Mucosa of rectum (tissue), 2 donors: Measurements from ENCODE around the gene MARK4.

Experiments used
- H3K27ac ChIP-seq, 2 donors: one replicate each; pipeline ENCODE4 v1.7.0; 2013; ENCODE audit warnings: inconsistent platforms in 2 of 2, low read depth in 2 of 2, low read length in 2 of 2
- H3K27me3 ChIP-seq, 2 donors: one replicate each; pipeline ENCODE4 v1.7.0; 2013; ENCODE audit warnings: low read length in 2 of 2; ENCODE audit not compliant: control insufficient read depth in 2 of 2, insufficient read depth in 2 of 2
- H3K36me3 ChIP-seq, 2 donors: one replicate each; pipeline ENCODE4 v1.7.0; 2013; ENCODE audit warnings: low read length in 2 of 2; ENCODE audit not compliant: control insufficient read depth in 2 of 2, insufficient read depth in 2 of 2
- H3K4me1 ChIP-seq, 2 donors: one replicate each; pipeline ENCODE4 v1.7.0; 2013; ENCODE audit warnings: low read length in 2 of 2, mild to moderate bottlenecking in 1 of 2; ENCODE audit not compliant: control insufficient read depth in 2 of 2, insufficient read depth in 2 of 2
- H3K4me3 ChIP-seq, 2 donors: one replicate each; pipeline ENCODE4 v1.7.0; 2013; ENCODE audit warnings: low read length in 2 of 2
- H3K9ac ChIP-seq, 2 donors: one replicate each; pipeline ENCODE4 v1.7.0; 2013; ENCODE audit warnings: low read length in 2 of 2, low read depth in 1 of 2, mild to moderate bottlenecking in 1 of 2
- H3K9me3 ChIP-seq, 2 donors: one replicate each; pipeline ENCODE4 v1.7.0; 2013; ENCODE audit warnings: low read length in 2 of 2; ENCODE audit not compliant: control insufficient read depth in 2 of 2
- donor health status: healthy.
- donor health status: Normal muscosa, but diverticular disease.

MARK4 gene

DNA sequence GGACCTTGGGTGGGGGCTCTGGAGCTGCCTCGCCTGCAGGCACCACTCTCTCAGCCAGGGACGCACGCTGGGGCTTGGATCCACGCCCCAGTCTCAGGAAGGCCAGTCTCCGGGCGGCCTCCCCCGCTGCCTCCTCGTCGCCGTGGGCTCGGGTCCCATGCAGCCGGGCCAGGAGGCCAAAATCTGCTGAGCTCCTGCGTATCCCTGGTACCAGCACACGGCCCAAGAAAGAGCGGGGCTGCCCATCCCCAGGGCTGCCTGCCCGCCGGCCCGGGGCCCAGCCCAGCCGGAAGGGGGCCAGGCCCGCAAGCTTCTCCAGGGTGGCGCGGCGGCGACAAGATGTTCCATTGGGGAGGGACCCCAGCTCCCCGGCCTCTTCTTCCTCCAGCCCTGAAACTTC, 12.5 kb upstream of the MARK4 start:
- no peak overlapping the region for H3K9ac ChIP-seq
- no peaks in the 10 kb centered on the region for H3K9me3 ChIP-seq
- H3K27me3 ChIP-seq = peaks cover 10 to 12% of the 10 kb centered on the region in 2 donors
- H3K36me3 ChIP-seq = no peaks in the 10 kb centered on the region
- no peaks in the 10 kb centered on the region for H3K4me1 ChIP-seq
- H3K4me3 ChIP-seq = no peak overlapping the region
- no peak overlapping the region for H3K27ac ChIP-seq

DNA sequence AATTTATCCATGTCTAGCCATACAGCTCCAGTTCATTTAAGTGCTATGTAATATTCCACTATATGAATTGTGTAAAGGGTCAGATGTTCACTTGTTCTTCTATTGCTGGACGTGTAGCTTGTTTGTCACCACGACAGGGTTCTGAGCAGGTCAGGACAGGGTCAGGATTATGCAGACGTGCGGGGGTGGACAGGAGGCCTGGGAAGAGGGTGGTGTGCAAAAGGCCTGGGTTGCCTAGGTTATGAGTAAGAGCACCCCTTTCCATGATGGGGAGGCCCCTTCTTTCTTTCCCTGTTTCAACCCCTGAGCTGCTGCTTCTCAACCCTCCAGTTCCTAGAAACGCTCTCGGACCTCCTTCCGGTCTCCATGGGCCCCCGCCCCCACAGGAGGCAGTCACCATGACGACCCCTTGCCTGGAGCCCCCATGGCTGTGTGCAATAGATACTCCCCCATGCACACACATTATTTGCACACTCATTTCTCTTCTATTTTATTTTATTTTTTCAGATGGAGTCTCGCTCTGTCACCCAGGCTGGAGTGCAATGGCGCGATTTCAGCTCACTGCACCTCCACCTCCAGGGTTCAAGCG, 7.8 kb upstream of the MARK4 start:
- Histone ChIP-seq H3K36me3 (no peaks in the 10 kb centered on the region), H3K27me3 (no peaks in the 10 kb centered on the region), H3K4me3 (no peak overlapping the region), H3K27ac (no peak overlapping the region), H3K4me1 (no peaks in the 10 kb centered on the region), H3K9me3 (no peaks in the 10 kb centered on the region), H3K9ac (no peak overlapping the region)

DNA sequence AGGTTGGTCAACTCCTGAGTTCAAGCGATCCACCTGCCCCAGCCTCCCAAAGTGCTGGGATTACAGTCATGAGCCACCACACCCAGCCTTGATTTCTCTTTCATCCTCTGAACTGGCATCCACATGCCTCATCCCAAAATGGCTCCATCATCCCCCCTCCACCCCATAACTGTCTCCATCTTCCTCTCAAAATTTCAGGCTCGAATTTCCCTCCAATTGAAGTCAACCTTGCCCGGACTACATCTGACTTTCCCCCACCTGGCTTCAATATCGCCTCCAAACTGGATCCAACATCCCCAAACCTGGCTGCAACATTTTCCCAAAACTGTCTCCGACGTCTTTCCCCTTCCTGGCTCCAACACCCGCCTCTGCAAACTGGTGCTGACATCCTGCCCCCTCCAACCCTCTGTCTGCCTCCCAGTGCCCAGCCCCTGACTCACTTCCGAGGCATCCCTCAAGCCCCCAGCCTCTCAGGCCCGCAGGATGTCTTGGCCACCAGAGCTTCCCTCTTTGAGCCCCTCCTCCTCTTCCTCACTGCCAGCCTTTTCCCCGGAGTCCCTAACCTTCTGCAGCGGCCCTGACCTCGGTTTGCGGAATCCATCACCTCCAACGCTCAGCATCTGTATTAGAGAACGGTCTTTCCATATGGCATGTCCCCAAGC, 6.8 kb upstream of the MARK4 start:
- Histone ChIP-seq H3K9ac (no peak overlapping the region), H3K4me3 (no peak overlapping the region), H3K4me1 (no peaks in the 10 kb centered on the region), H3K9me3 (no peaks in the 10 kb centered on the region), H3K27ac (no peak overlapping the region), H3K36me3 (no peaks in the 10 kb centered on the region), H3K27me3 (no peaks in the 10 kb centered on the region)

DNA sequence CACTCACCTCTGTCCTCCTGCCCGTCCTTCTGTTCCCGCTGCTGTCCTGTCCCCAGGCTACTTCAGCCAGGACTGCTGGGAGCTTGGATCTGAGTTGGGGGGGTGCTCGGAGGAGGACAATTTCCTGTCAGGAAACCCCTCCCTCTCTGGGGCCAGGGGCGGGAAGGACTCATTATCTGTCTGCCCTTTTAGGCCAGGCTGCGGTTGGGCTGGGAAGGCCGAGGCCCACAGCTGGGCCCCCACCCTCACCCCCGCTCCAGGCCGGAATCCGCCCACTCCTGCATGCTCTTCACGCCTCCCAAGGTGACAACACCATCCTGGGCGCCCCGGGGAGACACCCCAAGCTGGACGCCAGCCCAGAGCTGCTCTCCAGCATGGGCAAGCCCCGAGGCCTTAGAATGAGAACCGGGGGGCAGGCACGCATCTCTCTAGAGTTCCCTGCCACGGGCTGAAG, 5.7 kb upstream of the MARK4 start, which contains the start of gene EXOC3L2:
Gene EXOC3L2 (minus strand): TSS at position 74 of the 454 bp plus-strand sequence. CDS start 6,362 bp downstream, outside the sequence.
- Histone ChIP-seq H3K4me1 (peaks cover 2% of the 10 kb centered on the region in 2 donors), H3K9me3 (no peaks in the 10 kb centered on the region), H3K27me3 (no peaks in the 10 kb centered on the region), H3K27ac (no peak within 1 kb of the TSS), H3K36me3 (no peaks in the 10 kb centered on the region), H3K9ac (no peak within 1 kb of the TSS), H3K4me3 (no peak within 1 kb of the TSS)

DNA sequence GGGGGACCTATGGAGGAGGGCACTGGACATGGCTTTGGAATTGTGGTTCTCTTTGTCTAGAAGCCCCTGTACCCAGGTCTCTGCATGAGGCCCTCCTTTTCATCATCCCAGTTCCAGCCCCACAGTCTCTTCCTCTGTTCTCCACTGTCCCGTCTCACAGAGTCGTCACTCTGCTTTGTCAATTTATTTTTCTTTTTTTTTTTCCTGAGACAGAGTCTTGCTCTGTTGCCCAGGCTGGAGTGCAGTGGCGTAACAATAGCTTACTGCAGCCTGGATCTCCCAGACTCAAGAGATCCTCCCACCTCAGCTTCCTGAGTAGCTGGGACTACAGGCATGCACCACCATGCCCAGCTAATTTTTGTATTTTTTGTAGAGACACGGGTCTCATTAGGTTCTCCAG, 5.2 kb upstream of the MARK4 start:
- Histone ChIP-seq H3K4me3 (no peak overlapping the region), H3K4me1 (peaks cover 6 to 7% of the 10 kb centered on the region in 2 donors), H3K9me3 (no peaks in the 10 kb centered on the region), H3K27me3 (no peaks in the 10 kb centered on the region), H3K9ac (no peak overlapping the region), H3K27ac (no peak overlapping the region), H3K36me3 (no peaks in the 10 kb centered on the region)

DNA sequence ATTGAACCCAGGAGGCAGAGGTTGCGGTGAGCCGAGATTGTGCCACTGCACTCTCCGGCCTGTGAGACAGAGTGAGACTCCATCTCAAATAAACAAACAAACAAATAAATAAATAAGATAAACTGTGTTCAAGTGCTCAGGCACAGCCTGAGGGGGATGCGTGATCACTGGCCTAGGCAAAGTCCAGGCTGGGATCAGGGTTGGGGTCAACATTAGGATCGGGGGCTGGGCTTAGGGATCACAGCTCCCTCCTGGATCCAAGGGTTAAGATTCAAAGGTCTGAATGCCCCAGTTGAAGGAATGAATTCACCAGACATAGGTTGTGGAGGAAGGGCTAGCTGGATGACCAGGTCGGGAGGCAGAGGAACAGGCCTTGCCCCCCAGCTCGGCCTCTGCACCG, 3.9 kb upstream of the MARK4 start:
- Histone ChIP-seq H3K9ac (no peak overlapping the region), H3K36me3 (no peaks in the 10 kb centered on the region), H3K4me3 (no peak overlapping the region), H3K9me3 (no peaks in the 10 kb centered on the region), H3K4me1 (peaks cover 7 to 8% of the 10 kb centered on the region in 2 donors), H3K27ac (no peak overlapping the region), H3K27me3 (no peaks in the 10 kb centered on the region)

DNA sequence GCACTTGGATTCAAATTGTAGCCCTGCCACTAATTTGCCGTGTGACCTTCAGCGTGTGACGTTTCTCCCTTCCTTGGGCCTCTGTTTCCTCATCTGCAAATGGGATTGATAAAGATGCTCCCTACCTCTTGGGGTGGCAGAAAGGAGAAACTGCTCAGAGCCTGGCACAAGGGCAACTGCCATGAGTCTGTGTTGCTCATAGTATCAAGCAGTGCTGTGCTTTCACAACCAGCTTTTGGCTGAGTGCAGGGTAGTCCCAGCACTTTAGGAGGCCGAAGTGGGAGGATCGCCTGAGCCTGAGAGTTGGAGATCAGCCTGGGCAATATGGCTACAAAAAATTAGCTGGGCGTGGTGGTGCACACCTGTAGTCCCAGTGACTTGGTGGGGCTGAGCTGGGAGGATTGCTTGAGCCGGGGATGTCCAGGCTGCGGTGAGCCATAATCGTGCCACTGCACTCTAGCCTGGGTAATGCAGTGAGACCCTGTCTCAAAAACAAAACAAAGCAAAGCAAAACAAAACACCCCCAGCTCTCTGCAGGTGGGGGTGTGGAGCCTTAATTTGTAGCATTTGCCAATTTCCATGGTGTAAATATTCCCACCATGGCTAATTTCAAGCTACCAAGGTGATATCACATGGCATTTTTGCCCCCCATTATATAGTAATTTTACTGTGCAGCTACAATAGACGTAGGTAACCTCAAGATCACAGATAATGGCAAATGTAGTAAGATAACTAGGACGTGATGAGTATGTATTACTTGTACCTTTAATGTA, 1.6 kb upstream of the MARK4 start:
- no peak overlapping the region for H3K9ac ChIP-seq
- no peak overlapping the region for H3K27ac ChIP-seq
- H3K9me3 ChIP-seq = no peaks in the 10 kb centered on the region
- peaks cover 7 to 18% of the 10 kb centered on the region in 2 donors for H3K4me1 ChIP-seq
- H3K27me3 ChIP-seq = no peaks in the 10 kb centered on the region
- no peaks in the 10 kb centered on the region for H3K36me3 ChIP-seq
- no peak overlapping the region for H3K4me3 ChIP-seq

DNA sequence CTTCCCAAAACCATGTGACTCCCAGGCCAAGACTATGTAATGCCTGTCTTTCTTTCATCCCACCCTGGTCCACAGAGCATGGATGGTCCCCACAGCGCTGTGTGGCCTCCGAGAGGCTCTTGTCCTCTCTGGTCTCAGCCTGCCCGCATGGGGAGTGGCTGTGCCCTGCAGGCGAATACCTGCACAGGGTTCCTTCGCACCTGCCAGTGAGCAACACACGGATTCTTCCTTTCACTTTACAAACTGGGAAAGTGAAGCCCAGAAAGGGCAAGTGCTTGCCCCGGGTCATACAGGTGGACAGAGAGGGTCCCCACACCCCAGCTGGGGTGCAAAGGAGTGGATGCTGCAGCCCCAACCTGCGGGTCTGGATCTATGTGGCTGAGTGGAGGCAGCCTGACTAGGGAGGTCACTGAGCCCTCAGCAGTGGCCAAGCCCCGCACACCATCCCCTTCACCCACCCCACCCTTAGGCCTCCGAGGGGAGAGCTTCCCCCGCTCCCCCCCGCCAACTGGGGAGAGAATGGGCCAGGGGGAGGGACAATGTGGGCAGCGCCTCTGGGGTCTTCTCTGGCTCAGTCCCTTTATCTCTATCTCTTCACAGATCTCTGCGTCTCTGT, 747 bp upstream of the MARK4 start:
- H3K9ac ChIP-seq = peak overlapping the region; percentile 58 to 68
- no peaks in the 10 kb centered on the region for H3K27me3 ChIP-seq
- no peaks in the 10 kb centered on the region for H3K9me3 ChIP-seq
- H3K36me3 ChIP-seq = no peaks in the 10 kb centered on the region
- H3K27ac ChIP-seq = no peak overlapping the region
- peak overlapping the region; percentile 76 to 88 for H3K4me3 ChIP-seq
- peaks cover 7 to 18% of the 10 kb centered on the region in 2 donors for H3K4me1 ChIP-seq

DNA sequence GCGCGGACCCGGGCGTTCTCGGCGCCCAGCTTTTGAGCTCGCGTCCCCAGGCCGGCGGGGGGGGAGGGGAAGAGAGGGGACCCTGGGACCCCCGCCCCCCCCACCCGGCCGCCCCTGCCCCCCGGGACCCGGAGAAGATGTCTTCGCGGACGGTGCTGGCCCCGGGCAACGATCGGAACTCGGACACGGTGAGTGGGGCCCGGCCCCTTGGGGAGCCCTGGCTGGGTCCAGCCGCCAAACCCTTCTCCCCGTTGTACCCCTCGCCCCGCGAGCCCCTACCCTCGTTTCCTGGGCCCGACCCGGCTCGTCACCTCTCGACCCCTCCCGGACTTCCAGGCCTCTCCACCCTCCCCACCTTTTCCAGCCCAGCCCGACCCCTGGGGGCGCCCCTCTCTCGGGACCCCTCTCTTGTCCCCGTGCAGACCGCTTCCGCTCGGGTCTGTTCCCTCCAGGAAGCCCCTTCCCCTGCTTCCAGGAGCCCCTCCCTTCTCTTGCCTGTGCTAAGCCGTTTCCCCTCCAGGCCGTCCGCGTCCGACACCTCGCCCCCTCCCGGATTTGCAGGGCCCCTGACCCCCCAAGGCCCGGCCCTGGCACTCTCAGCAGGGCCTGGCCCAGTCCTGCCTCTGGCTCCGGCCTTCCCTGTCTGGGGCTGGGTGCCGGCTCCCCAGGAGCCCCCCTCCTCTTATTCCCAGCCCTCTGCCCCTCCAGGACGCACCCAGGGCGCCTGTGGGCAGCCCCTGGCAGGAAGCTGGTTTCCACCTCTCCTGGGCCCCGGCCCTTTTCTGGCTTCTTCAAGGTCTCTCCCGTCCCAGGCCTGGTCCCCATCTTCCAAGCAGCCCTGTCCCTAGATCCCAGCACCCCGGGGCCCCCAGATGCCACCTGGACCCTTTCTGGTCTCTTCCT, 632 bp downstream of the MARK4 start:
- Histone ChIP-seq H3K27ac (no peak overlapping the region), H3K36me3 (no peaks in the 10 kb centered on the region), H3K9me3 (no peaks in the 10 kb centered on the region), H3K4me3 (peak overlapping the region; percentile 65 to 72), H3K4me1 (peaks cover 7 to 18% of the 10 kb centered on the region in 2 donors), H3K9ac (peak overlapping the region; percentile 53 to 60), H3K27me3 (no peaks in the 10 kb centered on the region)
